H1 (cell line): ENCODE data around the gene RTEL1. TPM values are rescaled to one million over a fixed set of nuclear protein-coding genes. Genes with fewer than 3 reads are reported as not detected.
A peak's percentile ranks its signal among the peaks of the same experiment; 100 is the strongest.

ENCODE experiments used
- CTCF ChIA-PET: fragments of 300-600 bp; sonication (Branson Sonifier 250); formaldehyde crosslinking; loops from one replicate; lab custom pipeline; 2021; ENCODE audit not compliant: partially characterized antibody; lab: Charles Lee
- POLR2A ChIA-PET: fragments of 300-600 bp; sonication (Branson Sonifier 250); formaldehyde crosslinking; loops from one replicate; lab custom pipeline; 2021; ENCODE audit warnings: inconsistent platforms; ENCODE audit not compliant: partially characterized antibody; lab: Charles Lee
- DNase-seq, 2 experiments: peaks; one replicate each; pipeline versions ENCODE4 v3.0.0 to v3.0.0-alpha.2; 2010 to 2022; ENCODE audit warnings: low spot score in 2 of 2, low read depth in 1 of 2, mixed read lengths in 1 of 2
- FAIRE-seq: peaks from 2 replicates; lab custom pipeline; 2011; peaks lifted over from hg19 to GRCh38; lab: Jason Lieb, UNC
- H2AFZ ChIP-seq: 2 replicates; pipeline ENCODE4 v1.8.1; 2012; ENCODE audit warnings: low read length, inconsistent platforms
- H2AK5ac ChIP-seq: 2 replicates; pipeline ENCODE4 v1.6.1; 2013; ENCODE audit warnings: low read depth, low read length
- H2BK120ac ChIP-seq: replicated peaks from 2 replicates; pipeline ENCODE3; 2013; ENCODE audit warnings: low read depth, low read length, inconsistent platforms
- H2BK12ac ChIP-seq: 2 replicates; pipeline ENCODE4 v1.6.1; 2013; ENCODE audit warnings: low read depth, low read length
- H2BK15ac ChIP-seq: 2 replicates; pipeline ENCODE4 v1.6.1; 2013; ENCODE audit warnings: low read length
- H2BK20ac ChIP-seq: 2 replicates; pipeline ENCODE4 v1.6.1; 2013; ENCODE audit warnings: low read length
- H2BK5ac ChIP-seq: 2 replicates; pipeline ENCODE4 v1.6.1; 2013; ENCODE audit warnings: low read depth, low read length
- H3K14ac ChIP-seq: 2 replicates; pipeline ENCODE4 v1.6.1; 2013; ENCODE audit warnings: inconsistent platforms; ENCODE audit not compliant: insufficient read length
- H3K18ac ChIP-seq: 2 replicates; pipeline ENCODE4 v1.6.1; 2013; ENCODE audit warnings: low read length; ENCODE audit errors: extremely low read depth
- H3K23ac ChIP-seq: 2 replicates; pipeline ENCODE4 v1.6.1; 2013; ENCODE audit warnings: inconsistent platforms; ENCODE audit not compliant: insufficient read length
- H3K23me2 ChIP-seq: 2 replicates; pipeline ENCODE4 v1.6.1; 2013; ENCODE audit warnings: low read depth, low read length
- H3K27ac ChIP-seq: 2 replicates; pipeline ENCODE4 v1.6.1; 2011; ENCODE audit warnings: low read depth, low read length, inconsistent platforms
- H3K27me3 ChIP-seq, 4 experiments: replicated peaks in 1 of 4; 1 replicate in 1 of 4; 2 replicates in 3 of 4; pipeline versions ENCODE4 v1.6.1 to v1.8.1; 2011 to 2013; ENCODE audit warnings: low read length in 3 of 4, mild to moderate bottlenecking in 3 of 4, inconsistent platforms in 2 of 4, mixed read lengths in 2 of 4, moderate library complexity in 1 of 4; ENCODE audit not compliant: control insufficient read depth in 3 of 4, insufficient read depth in 3 of 4; ENCODE audit errors: extremely low read depth in 1 of 4
- H3K36me3 ChIP-seq, 4 experiments: 2 replicates each; pipeline versions ENCODE4 v1.6.1 to v1.8.1; 2011 to 2013; ENCODE audit warnings: mild to moderate bottlenecking in 4 of 4, low read length in 3 of 4, moderate library complexity in 2 of 4, control low read depth in 1 of 4, inconsistent platforms in 1 of 4; ENCODE audit not compliant: insufficient read depth in 4 of 4, control insufficient read depth in 2 of 4
- H3K4ac ChIP-seq: replicated peaks from 2 replicates; pipeline ENCODE3; 2013; ENCODE audit warnings: low read length, low read depth, mixed read lengths, inconsistent platforms; ENCODE audit not compliant: insufficient read length
- H3K4me1 ChIP-seq, 4 experiments: replicated peaks in 1 of 4; 1 replicate in 1 of 4; 2 replicates in 3 of 4; pipeline versions ENCODE4 v1.6.1 to v1.8.1; 2011 to 2013; ENCODE audit warnings: low read length in 3 of 4, inconsistent platforms in 2 of 4, mixed read lengths in 1 of 4; ENCODE audit not compliant: insufficient read depth in 4 of 4, control insufficient read depth in 3 of 4
- H3K4me2 ChIP-seq, 2 experiments: 2 replicates each; pipeline versions ENCODE4 v1.6.1 to v1.8.1; 2011 to 2013; ENCODE audit warnings: low read depth in 2 of 2, low read length in 2 of 2, control low read depth in 1 of 2, inconsistent platforms in 1 of 2, mild to moderate bottlenecking in 1 of 2; ENCODE audit not compliant: insufficient read depth in 1 of 2
- H3K4me3 ChIP-seq, 4 experiments: fragments of 200-600, 300-600 bp in 1 of 4; sonication (generic), shearing (Covaris generic), sonication (Bioruptor Twin) in 1 of 4; 2 replicates each; pipeline versions ENCODE4 v1.5.1 to v1.8.1; 2011 to 2016; ENCODE audit warnings: low read length in 4 of 4, low read depth in 3 of 4, control low read depth in 2 of 4, inconsistent platforms in 2 of 4, mild to moderate bottlenecking in 2 of 4, mixed read lengths in 1 of 4, moderate library complexity in 1 of 4; ENCODE audit not compliant: insufficient read depth in 2 of 4; ENCODE audit errors: extremely low read depth in 1 of 4
- H3K56ac ChIP-seq: replicated peaks from 2 replicates; pipeline ENCODE3; 2013; ENCODE audit warnings: low read depth, mild to moderate bottlenecking, mixed read lengths, low read length, inconsistent platforms; ENCODE audit not compliant: insufficient read length
- H3K79me1 ChIP-seq: 2 replicates; pipeline ENCODE4 v1.6.1; 2013; ENCODE audit warnings: low read depth, low read length, control low read depth
- H3K79me2 ChIP-seq, 2 experiments: 2 replicates each; pipeline versions ENCODE4 v1.6.1 to v1.8.1; 2012 to 2013; ENCODE audit warnings: low read length in 2 of 2, mild to moderate bottlenecking in 2 of 2, inconsistent platforms in 1 of 2; ENCODE audit not compliant: insufficient read depth in 2 of 2, control insufficient read depth in 1 of 2
- H3K9ac ChIP-seq, 4 experiments: replicated peaks in 1 of 4; 1 replicate in 1 of 4; 2 replicates in 3 of 4; pipeline versions ENCODE4 v1.6.1 to v1.8.1; 2011 to 2013; ENCODE audit warnings: low read depth in 3 of 4, low read length in 3 of 4, control low read depth in 2 of 4, mild to moderate bottlenecking in 2 of 4, moderate library complexity in 2 of 4, inconsistent platforms in 1 of 4; ENCODE audit errors: extremely low read depth in 1 of 4
- H3K9me3 ChIP-seq, 2 experiments: 2 replicates each; pipeline versions ENCODE4 v1.6.1 to v1.8.1; 2012 to 2013; ENCODE audit warnings: mild to moderate bottlenecking in 2 of 2, moderate library complexity in 2 of 2, control low read depth in 1 of 2, inconsistent platforms in 1 of 2, low read depth in 1 of 2, low read length in 1 of 2, mixed read lengths in 1 of 2; ENCODE audit not compliant: insufficient read depth in 2 of 2
- H4K20me1 ChIP-seq, 2 experiments: replicated peaks in 1 of 2; 2 replicates each; pipeline versions ENCODE3 to v1.8.1; 2011 to 2013; ENCODE audit warnings: inconsistent platforms in 2 of 2, low read length in 2 of 2, mild to moderate bottlenecking in 1 of 2; ENCODE audit not compliant: insufficient read depth in 2 of 2, control insufficient read depth in 1 of 2
- H4K5ac ChIP-seq: 2 replicates; pipeline ENCODE4 v1.6.1; 2013; ENCODE audit warnings: low read length, low read depth, mixed read lengths, inconsistent platforms; ENCODE audit not compliant: insufficient read length
- H4K8ac ChIP-seq: 2 replicates; pipeline ENCODE4 v1.8.0; 2013; ENCODE audit warnings: mild to moderate bottlenecking, moderate library complexity, low read length, inconsistent platforms; ENCODE audit not compliant: insufficient read depth; ENCODE audit errors: extremely low read depth
- H4K91ac ChIP-seq: replicated peaks from 2 replicates; pipeline ENCODE3; 2013; ENCODE audit warnings: low read length, mixed read lengths, inconsistent platforms; ENCODE audit not compliant: insufficient read length
- ASH2L ChIP-seq: fragments of 200-600, 300-600 bp; sonication (generic); IDR thresholded peaks from one replicate; pipeline ENCODE4 v1.7.1; 2017; ENCODE audit warnings: low read length
- CHD1 ChIP-seq: IDR thresholded peaks from 2 replicates; pipeline ENCODE4 v1.6.1; 2012; ENCODE audit warnings: low read depth, low read length, improper control_type of control experiment
- JUND ChIP-seq: IDR thresholded peaks from 2 replicates; pipeline ENCODE4 v1.6.1; 2011; ENCODE audit warnings: mild to moderate bottlenecking, improper control_type of control experiment, low read length
- PHF8 ChIP-seq: fragments of 200-600 bp; sonication (generic); conservative IDR thresholded peaks from 2 replicates; pipeline ENCODE4 v1.7.1; 2012; ENCODE audit warnings: low read depth, mild to moderate bottlenecking, inconsistent platforms, low read length, moderate library complexity
- POLR2A ChIP-seq, 2 experiments: IDR thresholded peaks; 1 replicate in 1 of 2; 2 replicates in 1 of 2; pipeline ENCODE4 v1.6.1; 2011; ENCODE audit warnings: low read depth in 2 of 2, low read length in 2 of 2, mild to moderate bottlenecking in 2 of 2; ENCODE audit errors: control extremely low read depth in 1 of 2
- RFX5 ChIP-seq: IDR thresholded peaks from 2 replicates; pipeline ENCODE4 v1.6.1; 2011; ENCODE audit warnings: low read depth, low read length, improper control_type of control experiment, borderline replicate concordance
- SAP30 ChIP-seq: fragments of 300-600 bp; sonication (generic); IDR thresholded peaks from 2 replicates; pipeline ENCODE4 v1.7.1; 2012; ENCODE audit warnings: low read length, moderate library complexity, mild to moderate bottlenecking, inconsistent platforms; ENCODE audit not compliant: insufficient read depth, insufficient replicate concordance
- SIX5 ChIP-seq: IDR thresholded peaks from 2 replicates; pipeline ENCODE4 v1.6.1; 2011; ENCODE audit warnings: mild to moderate bottlenecking, low read depth, low read length
- SP1 ChIP-seq: IDR thresholded peaks from 2 replicates; pipeline ENCODE4 v1.6.1; 2011; ENCODE audit warnings: low read depth, low read length
- ZNF274 ChIP-seq: IDR thresholded peaks from 2 replicates; pipeline ENCODE4 v1.7.0; 2012; ENCODE audit warnings: low read length, borderline replicate concordance; ENCODE audit errors: extremely low read depth
- WGBS, 2 experiments: shearing (Covaris generic) in 1 of 2; methylation state at CpG; one replicate each; pipeline versions ENCODE4 v1.1.6 to v1.1.7; 2013 to 2015; ENCODE audit warnings: low lambda C conversion rate in 2 of 2, mixed read lengths in 2 of 2, inconsistent platforms in 1 of 2, low coverage in 1 of 2, missing lambda C conversion rate in 1 of 2; ENCODE audit not compliant: insufficient replicate concordance in 2 of 2, insufficient coverage in 1 of 2, insufficient read length in 1 of 2; ENCODE audit errors: extremely low coverage in 1 of 2, missing lambda C conversion rate in 1 of 2; 5-methylcytosine and 5-hydroxymethylcytosine counted together
- polyA plus RNA-seq, 7 experiments: library from polyadenylated mRNA; depleted of rRNA in 3 of 7; stranded (reverse) in 5 of 7; unstranded in 2 of 7; fragments of >200 nt in 5 of 7; fragments of 200-250 nt in 2 of 7; gene quantifications; 1 replicate in 5 of 7; 2 replicates in 1 of 7; 4 replicates in 1 of 7; pipeline versions ENCODE4 v1.2.1 to v1.2.3, GENCODE V29; 2011 to 2013; ENCODE audit warnings: missing spikeins in 2 of 7, mixed read lengths in 2 of 7
- total RNA-seq: library from RNA; stranded (reverse); fragmentation: NEBNext Ultra II Directional; extraction: Animal tissue kit (Norgen Biotek cat#: 25700); gene quantifications from 2 replicates; pipeline ENCODE4 v1.2.1, GENCODE V29; 2021
- TF ChIP-seq, protein P1 (sequence below): IDR thresholded peaks from 2 replicates; pipeline ENCODE4 v1.6.1; 2012; ENCODE audit warnings: low read length, inconsistent platforms

RTEL1 gene
- total and polyA plus RNA-seq, 2 of the 8 experiments (the other 6 are each of a cell fraction or from before 2014, with no cell fraction given), result 16.2 to 37.1 TPM

DNA sequence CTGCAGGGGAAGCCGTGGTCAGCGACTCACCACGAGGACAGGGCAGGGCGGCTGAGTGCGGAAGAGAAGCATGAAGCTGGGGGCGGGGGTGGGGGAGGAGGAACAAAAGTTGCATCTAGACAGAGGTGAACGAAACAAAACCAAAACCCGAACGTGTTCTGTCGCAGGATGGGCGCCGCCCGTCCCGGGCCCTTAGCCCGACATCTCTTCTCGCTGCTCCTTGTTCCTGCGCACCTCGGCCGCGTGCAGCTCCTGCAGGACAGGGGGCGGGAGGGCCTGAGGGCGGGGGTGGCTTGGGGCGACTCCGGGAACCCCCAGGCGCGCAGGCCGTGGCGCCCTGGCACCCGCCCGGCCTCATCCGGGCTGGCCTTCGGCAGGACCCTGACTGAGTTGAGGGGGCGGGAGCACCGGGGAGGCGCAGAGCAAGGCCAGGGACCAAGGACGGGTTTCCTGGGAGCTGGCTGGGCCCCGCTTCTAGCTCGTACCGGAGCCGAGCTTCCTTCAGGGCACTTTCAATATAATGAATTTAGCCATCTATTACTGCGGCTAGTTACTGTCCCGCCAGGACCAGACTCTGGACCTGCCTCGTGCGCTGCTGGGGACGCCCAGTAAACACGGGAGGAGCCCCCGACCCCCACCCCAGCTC, 16.8 kb upstream of the RTEL1 start:
- Histone ChIP-seq H3K9me3 (no peaks in the 10 kb centered on the region), H2BK12ac (no peak overlapping the region), H4K8ac (peak overlapping the region; percentile 22; the same call in 1 of the 2 replicates), H2BK20ac (no peak overlapping the region), H3K14ac (no peak overlapping the region), H3K4ac (no peak overlapping the region), H2BK120ac (no peak overlapping the region), H3K4me3 (peak overlapping the region in 3 of 4 experiments; percentile 34 to 57 (median 34); a peak in 6 of 8 replicates), H4K5ac (peak overlapping the region; percentile 3), H3K36me3 (no peaks in the 10 kb centered on the region), H3K56ac (no peak overlapping the region), H4K20me1 (peaks cover 0 to 6% of the 10 kb centered on the region in 2 experiments), H3K27me3 (no peaks in the 10 kb centered on the region; a peak in 1 of 7 replicates), H3K23me2 (peaks cover 7% of the 10 kb centered on the region; the same call in 1 of the 2 replicates), H3K9ac (peak overlapping the region in 3 of 4 experiments; percentile 28 to 57 (median 42); a peak in 5 of 7 replicates), H3K79me2 (no peaks in the 10 kb centered on the region), H4K91ac (no peak overlapping the region), H3K4me2 (peak overlapping the region; percentile 65 to 67), H2AK5ac (no peak overlapping the region; the same call in 1 of the 2 replicates), H3K79me1 (no peaks in the 10 kb centered on the region), H3K4me1 (peaks cover 0 to 16% (median 1%) of the 10 kb centered on the region in 4 experiments; a peak in 3 of 7 replicates), H2AFZ (no peak overlapping the region), H2BK5ac (no peak overlapping the region), H2BK15ac (no peak overlapping the region), H3K27ac (no peak overlapping the region; the same call in 1 of the 2 replicates), H3K18ac (peak overlapping the region; percentile 55; the same call in 1 of the 2 replicates), H3K23ac (no peak overlapping the region)
- DNase-seq (no peak), FAIRE-seq (peak; percentile 19)
- 3% methylated on average over 5 of the region's 47 CpGs; no CpG with 5 or more reads in 1 of the 2 experiments for WGBS, 2 experiments
- POLR2A ChIA-PET, result interaction anchor here (0.9 to 2.5 kb wide), 11 partner anchors 9 to 264 kb away, joined by 3 to 15 read pairs (median 4); partner anchors contain the start of genes GMEB2, RTEL1 and STMN3
- CTCF ChIA-PET, result interaction anchor here (0.6 to 4.0 kb wide), 20 partner anchors 9 to 157 kb away, joined by 3 to 28 read pairs (median 4); partner anchors contain the start of genes PTK6 and STMN3
- TF ChIP-seq JUND, result no peak
- TF ChIP-seq SP1, result no peak
- TF ChIP-seq SAP30, result no peak
- TF ChIP-seq CHD1, result no peak
- no peak for TF ChIP-seq SIX5
- no peak for TF ChIP-seq POLR2A (IDR thresholded peaks at IDR 0.05; ENCODE audit: control extremely low read depth in 1 of 2, low read depth in 2 of 2, low read length in 2 of 2)
- TF ChIP-seq ASH2L, result no peak
- TF ChIP-seq, protein P1, sequence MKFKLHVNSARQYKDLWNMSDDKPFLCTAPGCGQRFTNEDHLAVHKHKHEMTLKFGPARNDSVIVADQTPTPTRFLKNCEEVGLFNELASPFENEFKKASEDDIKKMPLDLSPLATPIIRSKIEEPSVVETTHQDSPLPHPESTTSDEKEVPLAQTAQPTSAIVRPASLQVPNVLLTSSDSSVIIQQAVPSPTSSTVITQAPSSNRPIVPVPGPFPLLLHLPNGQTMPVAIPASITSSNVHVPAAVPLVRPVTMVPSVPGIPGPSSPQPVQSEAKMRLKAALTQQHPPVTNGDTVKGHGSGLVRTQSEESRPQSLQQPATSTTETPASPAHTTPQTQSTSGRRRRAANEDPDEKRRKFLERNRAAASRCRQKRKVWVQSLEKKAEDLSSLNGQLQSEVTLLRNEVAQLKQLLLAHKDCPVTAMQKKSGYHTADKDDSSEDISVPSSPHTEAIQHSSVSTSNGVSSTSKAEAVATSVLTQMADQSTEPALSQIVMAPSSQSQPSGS, result no peak
- TF ChIP-seq ZNF274, result no peak
- TF ChIP-seq PHF8, result no peak
- TF ChIP-seq RFX5, result no peak
